Measurements from ENCODE around the gene LTBP1.

DNA sequence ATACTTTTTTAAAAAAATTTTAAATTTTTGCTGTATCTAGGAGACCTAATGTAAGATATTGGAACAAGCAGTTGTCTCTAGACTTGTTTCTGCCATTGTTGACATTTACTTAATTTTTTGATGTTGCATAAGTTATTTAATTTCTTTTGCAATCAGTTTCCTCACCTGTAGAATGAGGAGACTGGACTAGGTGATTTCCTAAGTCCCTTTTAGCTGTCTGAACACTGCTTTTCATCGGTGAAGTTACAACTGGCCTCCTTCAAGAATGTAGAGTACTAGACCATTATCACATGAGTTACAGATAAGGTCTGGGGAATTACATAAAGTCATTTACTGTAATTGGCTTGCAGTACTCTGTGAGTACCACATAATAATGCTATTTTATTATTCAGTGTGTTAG is 147.6 kb downstream of the LTBP1 start:
- TF ChIP-seq, protein P1, sequence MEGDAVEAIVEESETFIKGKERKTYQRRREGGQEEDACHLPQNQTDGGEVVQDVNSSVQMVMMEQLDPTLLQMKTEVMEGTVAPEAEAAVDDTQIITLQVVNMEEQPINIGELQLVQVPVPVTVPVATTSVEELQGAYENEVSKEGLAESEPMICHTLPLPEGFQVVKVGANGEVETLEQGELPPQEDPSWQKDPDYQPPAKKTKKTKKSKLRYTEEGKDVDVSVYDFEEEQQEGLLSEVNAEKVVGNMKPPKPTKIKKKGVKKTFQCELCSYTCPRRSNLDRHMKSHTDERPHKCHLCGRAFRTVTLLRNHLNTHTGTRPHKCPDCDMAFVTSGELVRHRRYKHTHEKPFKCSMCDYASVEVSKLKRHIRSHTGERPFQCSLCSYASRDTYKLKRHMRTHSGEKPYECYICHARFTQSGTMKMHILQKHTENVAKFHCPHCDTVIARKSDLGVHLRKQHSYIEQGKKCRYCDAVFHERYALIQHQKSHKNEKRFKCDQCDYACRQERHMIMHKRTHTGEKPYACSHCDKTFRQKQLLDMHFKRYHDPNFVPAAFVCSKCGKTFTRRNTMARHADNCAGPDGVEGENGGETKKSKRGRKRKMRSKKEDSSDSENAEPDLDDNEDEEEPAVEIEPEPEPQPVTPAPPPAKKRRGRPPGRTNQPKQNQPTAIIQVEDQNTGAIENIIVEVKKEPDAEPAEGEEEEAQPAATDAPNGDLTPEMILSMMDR (IDR thresholded peaks at IDR 0.05), result no peak
- TF ChIP-seq EP300 (IDR thresholded peaks at IDR 0.05; ENCODE audit: low read depth), result no peak
- TF ChIP-seq POLR2AphosphoS5 (IDR thresholded peaks at IDR 0.05), result no peak
- no peak for TF ChIP-seq POLR2A (IDR thresholded peaks at IDR 0.05)

All from transverse colon (tissue), 4 donors.